ENCODE measurements around the gene MSANTD2.

The MSANTD2 gene

GRCh38 chr11:124766156-124766555, 34.0 kb downstream of the MSANTD2 start:
- DNase-seq (ENCODE audit: low read depth) = no peak
- TF ChIP-seq CTCF (IDR thresholded peaks at IDR 0.05; ENCODE audit: insufficient read depth, low read depth, low read length, missing control alignments) = no peak
- H3K4me3 ChIP-seq (ENCODE audit: low read depth, low read length) = no peak overlapping the region

GRCh38 chr11:124763156-124763947, 36.9 kb downstream of the MSANTD2 start:
- peak overlapping the region; percentile 74 for H3K4me3 ChIP-seq (ENCODE audit: low read depth, low read length)
- TF ChIP-seq CTCF (IDR thresholded peaks at IDR 0.05; ENCODE audit: insufficient read depth, low read depth, low read length, missing control alignments) = peak; percentile 82
- peak; percentile 84 for DNase-seq (ENCODE audit: low read depth)

GRCh38 chr11:124762624-124763155, 37.5 kb downstream of the MSANTD2 start:
- DNase-seq (ENCODE audit: low read depth) = no peak
- peak overlapping the region; percentile 74 for H3K4me3 ChIP-seq (ENCODE audit: low read depth, low read length)
- no peak for TF ChIP-seq CTCF (IDR thresholded peaks at IDR 0.05; ENCODE audit: insufficient read depth, low read depth, low read length, missing control alignments)

- TF ChIP-seq CTCF (IDR thresholded peaks at IDR 0.05; ENCODE audit: insufficient read depth, low read depth, low read length, missing control alignments) = peak; percentile 16
- peak within 1 kb of the TSS; percentile 74 for H3K4me3 ChIP-seq (ENCODE audit: low read depth, low read length)
- DNase-seq (ENCODE audit: low read depth) = peak; percentile 79
These were observed 38.0 kb downstream of the MSANTD2 start, which contains the start of gene ESAM for GRCh38 chr11:124762105-124762623. TSS of gene ESAM (minus strand) at chr11:124762290. CDS start at chr11:124762154, 136 bp downstream.

DNA sequence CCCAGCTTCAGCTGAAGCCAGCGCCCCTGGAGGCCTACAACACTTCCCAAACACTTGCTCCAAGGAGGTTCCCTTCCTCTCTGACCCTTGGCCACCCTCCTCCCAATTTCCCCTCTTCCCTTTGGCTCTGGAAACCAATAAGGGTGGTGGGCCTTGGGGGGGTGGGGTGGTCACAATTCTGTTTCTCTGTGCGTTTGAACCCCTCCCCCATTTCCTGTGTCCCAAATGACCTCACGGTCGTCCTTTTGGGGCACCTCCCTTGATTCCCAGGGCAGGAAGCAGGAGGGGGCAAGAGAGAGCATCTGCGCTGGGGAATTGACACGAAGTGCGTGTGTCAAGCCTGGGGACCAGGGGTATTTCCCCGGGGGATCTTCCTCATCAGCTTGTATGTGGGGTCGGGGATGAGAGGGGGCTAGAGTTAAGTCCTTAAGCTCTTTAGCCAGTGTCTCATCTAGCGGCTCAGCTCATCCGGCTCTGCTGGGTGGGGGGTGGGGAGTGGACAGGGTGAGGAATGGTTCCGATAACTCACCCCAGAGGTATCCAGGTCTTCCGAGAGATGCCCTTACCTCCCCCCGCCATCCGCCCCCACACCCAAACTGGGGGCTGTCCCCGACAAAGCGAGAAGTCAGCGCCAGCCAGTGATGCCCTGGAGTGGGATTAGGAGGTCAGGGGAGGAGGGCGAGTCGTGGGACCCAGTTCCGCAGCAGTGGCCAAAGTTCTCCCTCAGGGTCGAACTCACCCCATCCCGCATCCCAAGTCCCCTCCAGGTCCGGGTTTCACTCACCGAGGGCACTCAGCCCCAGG, 38.7 kb downstream of the MSANTD2 start:
- H3K4me3 ChIP-seq (ENCODE audit: low read depth, low read length) = peak overlapping the region; percentile 55
- TF ChIP-seq CTCF (IDR thresholded peaks at IDR 0.05; ENCODE audit: insufficient read depth, low read depth, low read length, missing control alignments) = no peak
- DNase-seq (ENCODE audit: low read depth) = no peak

- no peak overlapping the region for H3K4me3 ChIP-seq (ENCODE audit: low read depth, low read length)
- DNase-seq (ENCODE audit: low read depth) = no peak
- no peak for TF ChIP-seq CTCF (IDR thresholded peaks at IDR 0.05; ENCODE audit: insufficient read depth, low read depth, low read length, missing control alignments)
These were observed 39.4 kb downstream of the MSANTD2 start for GRCh38 chr11:124760806-124761205.
